Brain microvascular endothelial cell (primary cell): ENCODE results near the gene PEX5.
"Not testable (repeated sequence)": the region's sequence is repeated elsewhere in the genome, so short reads cannot be mapped to it uniquely, and the experiment has no call there.

Experiments
- DNase-seq: peaks from one replicate; pipeline ENCODE4 v3.0.0-alpha.2; 2020
- H3K27ac ChIP-seq: fragments of 250-450 bp; sonication (Bioruptor Pico); 2 replicates; pipeline ENCODE4 v1.5.1; 2020; ENCODE audit warnings: mild to moderate bottlenecking, moderate library complexity
- H3K27me3 ChIP-seq: fragments of 250-450 bp; sonication (Bioruptor Pico); replicated peaks from 2 replicates; pipeline ENCODE4 v1.5.1; 2020; ENCODE audit warnings: mild to moderate bottlenecking
- H3K36me3 ChIP-seq: fragments of 250-450 bp; sonication (Bioruptor Pico); replicated peaks from 2 replicates; pipeline ENCODE4 v1.5.1; 2020; ENCODE audit warnings: mild to moderate bottlenecking
- H3K4me3 ChIP-seq: 2 replicates; pipeline ENCODE4 v1.5.1; 2011; ENCODE audit warnings: low read depth, mild to moderate bottlenecking, control low read depth, low read length, moderate library complexity
- in situ Hi-C: cut with HindIII; loops from 2 replicates; pipeline ENCODE4 v1.10.0; 2017; ENCODE audit warnings: low sequenced_read_pairs, low pct_ligation_motif_present
- TF ChIP-seq, protein P1 (sequence below): IDR thresholded peaks from 2 replicates; pipeline ENCODE4 v1.5.1; 2011; ENCODE audit warnings: low read depth, mild to moderate bottlenecking, moderate library complexity, low read length, control low read depth, inconsistent platforms; ENCODE audit errors: missing control alignments

Gene PEX5

GRCh38 chr12:7178481-7178880, 11.0 kb upstream of the PEX5 start:
- TF ChIP-seq, protein P1, sequence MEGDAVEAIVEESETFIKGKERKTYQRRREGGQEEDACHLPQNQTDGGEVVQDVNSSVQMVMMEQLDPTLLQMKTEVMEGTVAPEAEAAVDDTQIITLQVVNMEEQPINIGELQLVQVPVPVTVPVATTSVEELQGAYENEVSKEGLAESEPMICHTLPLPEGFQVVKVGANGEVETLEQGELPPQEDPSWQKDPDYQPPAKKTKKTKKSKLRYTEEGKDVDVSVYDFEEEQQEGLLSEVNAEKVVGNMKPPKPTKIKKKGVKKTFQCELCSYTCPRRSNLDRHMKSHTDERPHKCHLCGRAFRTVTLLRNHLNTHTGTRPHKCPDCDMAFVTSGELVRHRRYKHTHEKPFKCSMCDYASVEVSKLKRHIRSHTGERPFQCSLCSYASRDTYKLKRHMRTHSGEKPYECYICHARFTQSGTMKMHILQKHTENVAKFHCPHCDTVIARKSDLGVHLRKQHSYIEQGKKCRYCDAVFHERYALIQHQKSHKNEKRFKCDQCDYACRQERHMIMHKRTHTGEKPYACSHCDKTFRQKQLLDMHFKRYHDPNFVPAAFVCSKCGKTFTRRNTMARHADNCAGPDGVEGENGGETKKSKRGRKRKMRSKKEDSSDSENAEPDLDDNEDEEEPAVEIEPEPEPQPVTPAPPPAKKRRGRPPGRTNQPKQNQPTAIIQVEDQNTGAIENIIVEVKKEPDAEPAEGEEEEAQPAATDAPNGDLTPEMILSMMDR, result no peak
- no peak overlapping the region for H3K4me3 ChIP-seq
- no peaks in the 10 kb centered on the region for H3K36me3 ChIP-seq
- in situ Hi-C loops, result no loop called here
- no peaks in the 10 kb centered on the region for H3K27me3 ChIP-seq
- no peak for DNase-seq
- H3K27ac ChIP-seq, result no peak overlapping the region

DNA sequence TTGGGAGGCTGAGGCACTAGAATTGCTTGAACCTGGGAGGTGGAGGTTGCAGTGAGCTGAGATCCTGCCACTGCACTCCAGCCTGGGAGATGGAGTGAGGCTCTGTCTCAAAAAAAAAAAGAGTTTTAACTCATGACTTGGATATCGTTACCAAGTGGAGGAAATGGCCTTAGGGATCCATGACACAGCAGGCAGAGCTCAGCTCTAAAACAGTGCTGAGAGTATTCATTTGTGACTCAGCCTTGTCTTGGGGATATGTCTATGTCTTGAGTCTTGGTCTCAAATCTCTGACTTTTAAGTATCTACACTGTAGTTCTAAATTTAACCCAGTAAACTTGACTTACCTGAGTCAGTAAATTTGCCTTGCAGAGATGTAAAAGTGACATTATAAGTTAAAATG, 8.8 kb upstream of the PEX5 start:
- H3K4me3 ChIP-seq, result no peak overlapping the region
- H3K36me3 ChIP-seq, result no peaks in the 10 kb centered on the region
- H3K27ac ChIP-seq, result no peak overlapping the region
- in situ Hi-C loops, result no loop called here
- TF ChIP-seq, protein P1, result no peak
- no peak for DNase-seq
- no peaks in the 10 kb centered on the region for H3K27me3 ChIP-seq

DNA sequence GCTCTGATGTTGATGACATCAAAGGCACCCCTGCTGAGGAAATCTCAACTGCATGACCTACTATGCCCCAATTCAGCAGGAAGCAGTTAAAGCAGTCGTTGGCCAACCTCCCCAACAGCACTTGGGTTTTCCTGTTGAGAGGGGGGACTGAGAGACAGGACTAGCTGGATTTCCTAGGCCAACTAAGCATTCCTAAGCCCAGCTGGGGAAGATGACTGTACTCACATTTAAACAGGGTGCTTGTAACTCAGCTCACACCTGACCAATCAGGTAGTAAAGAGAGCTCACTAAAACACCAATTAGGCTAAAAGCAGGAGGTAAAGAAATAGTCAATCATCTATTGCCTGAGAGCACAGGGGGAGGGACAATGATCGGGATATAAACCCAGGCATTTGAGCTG, 3.4 kb upstream of the PEX5 start:
- H3K36me3 ChIP-seq, DNase-seq, in situ Hi-C loops, H3K4me3 ChIP-seq, H3K27me3 ChIP-seq, H3K27ac ChIP-seq: not testable (repeated sequence)

DNA sequence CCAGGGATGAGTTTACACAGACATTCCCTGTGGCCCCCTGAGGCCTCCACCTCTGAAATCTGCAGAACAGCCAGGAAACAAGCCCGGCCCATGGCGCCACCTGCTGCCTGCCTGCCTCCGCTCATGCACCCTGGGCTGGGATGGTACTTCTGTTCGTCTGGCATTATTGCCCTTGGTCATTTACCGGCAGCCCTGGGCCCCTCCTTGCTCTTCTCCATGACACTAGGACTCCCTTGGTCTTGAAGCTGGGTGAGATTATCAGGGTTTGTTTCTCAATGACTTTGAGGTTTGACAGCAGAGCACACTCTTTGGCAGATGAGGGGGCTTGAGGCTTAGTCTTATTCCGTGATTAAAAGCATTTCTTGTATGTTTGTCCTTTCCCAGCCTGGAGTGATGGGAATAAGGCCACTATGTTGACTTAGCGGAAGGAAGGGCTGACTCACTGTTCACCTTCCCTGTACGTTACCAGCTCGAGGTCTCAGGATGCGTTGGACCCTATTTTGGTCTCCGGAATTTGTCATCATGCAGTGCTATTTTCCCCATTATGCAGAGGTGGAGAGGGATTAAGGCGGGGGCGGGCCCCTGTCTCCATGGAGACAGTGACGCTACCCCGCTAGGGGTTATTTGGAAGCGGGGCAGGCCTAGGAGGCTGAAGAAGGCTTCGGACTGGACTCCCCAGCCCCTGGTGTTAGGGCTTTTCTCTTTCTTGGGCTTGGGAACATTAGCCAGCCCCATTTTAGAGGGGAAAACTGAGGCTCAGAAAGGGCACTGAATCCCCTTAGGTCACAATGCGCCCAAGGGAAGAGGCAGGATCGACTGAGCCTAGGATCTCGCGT, 706 bp upstream of the PEX5 start:
- Histone ChIP-seq H3K4me3 (peak overlapping the region; percentile 88), H3K27me3 (no peaks in the 10 kb centered on the region), H3K27ac (peak overlapping the region; percentile 82), H3K36me3 (peaks cover 3% of the 10 kb centered on the region)
- in situ Hi-C loops, result no loop called here
- peak; percentile 64 for DNase-seq
- TF ChIP-seq, protein P1, result peak; percentile 86

- in situ Hi-C loops, result no loop called here
- no peak overlapping the region for H3K27ac ChIP-seq
- H3K27me3 ChIP-seq, result no peaks in the 10 kb centered on the region
- H3K36me3 ChIP-seq, result peaks cover 6% of the 10 kb centered on the region
- no peak for DNase-seq
- H3K4me3 ChIP-seq, result peak overlapping the region; percentile 88
- TF ChIP-seq, protein P1, result no peak
These were observed 976 bp downstream of the PEX5 start for GRCh38 chr12:7190268-7191055.

DNA sequence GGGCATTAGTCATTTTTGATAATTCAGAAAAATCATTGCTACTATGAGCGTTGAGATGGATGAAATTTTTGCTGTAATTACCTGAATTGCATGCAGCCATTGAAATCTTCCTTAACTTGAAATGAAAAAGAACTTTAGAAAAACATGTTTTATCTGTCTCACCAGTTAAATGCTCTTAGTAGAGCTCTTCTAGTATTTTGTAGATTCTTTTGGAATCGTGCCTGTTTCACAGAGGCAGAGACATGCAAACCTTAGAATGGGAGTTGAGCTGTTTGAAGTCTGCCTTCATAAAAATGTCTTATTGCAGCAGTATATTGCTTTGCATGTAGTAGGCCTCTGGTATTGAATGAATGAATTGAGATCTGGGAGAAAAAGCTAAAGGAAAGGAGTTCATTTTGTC, 4.2 kb downstream of the PEX5 start:
- H3K36me3 ChIP-seq, result peaks cover 6% of the 10 kb centered on the region
- TF ChIP-seq, protein P1, result no peak
- in situ Hi-C loops, result no loop called here

More for the DNA sequence above, 4.2 kb downstream of the PEX5 start:
- no peak overlapping the region for H3K4me3 ChIP-seq
- DNase-seq, result no peak
- H3K27ac ChIP-seq, result no peak overlapping the region
- no peaks in the 10 kb centered on the region for H3K27me3 ChIP-seq
